Central memory CD8-positive, alpha-beta T cell (primary cell): Measurements from ENCODE around the gene KIF3A.
"Not testable (repeated sequence)": the region's sequence is repeated elsewhere in the genome, so short reads cannot be mapped to it uniquely, and the experiment has no call there.

Experiments
- ATAC-seq: fragments of 150-1000 bp; cut with Tn5 transposase; replicated peaks from 2 replicates; pipeline ENCODE4 v1.10.0; 2022; ENCODE audit warnings: mild to moderate bottlenecking, moderate FRiP score, moderate number of reproducible peaks; ENCODE audit not compliant: poor library complexity, severe bottlenecking; ENCODE audit errors: extremely low read depth
- DNase-seq, 2 donors: peaks; one replicate each; pipeline ENCODE4 v3.0.0; 2021; ENCODE audit warnings: low spot score in 2 of 2
- H3K27ac Mint-ChIP-seq: one replicate; pipeline ENCODE4 v1.8.0; 2022; ENCODE audit warnings: low read depth, mild to moderate bottlenecking, moderate library complexity, mixed read lengths
- H3K27me3 Mint-ChIP-seq: one replicate; pipeline ENCODE4 v1.8.0; 2022; ENCODE audit warnings: mixed read lengths
- H3K36me3 Mint-ChIP-seq: one replicate; pipeline ENCODE4 v1.8.0; 2022; ENCODE audit warnings: mild to moderate bottlenecking, moderate library complexity, mixed read lengths; ENCODE audit not compliant: insufficient read depth
- H3K4me1 Mint-ChIP-seq: one replicate; pipeline ENCODE4 v1.8.0; 2022; ENCODE audit warnings: mixed read lengths
- H3K4me3 Mint-ChIP-seq: one replicate; pipeline ENCODE4 v1.8.0; 2022; ENCODE audit warnings: mild to moderate bottlenecking, moderate library complexity, mixed read lengths
- H3K9me3 Mint-ChIP-seq: one replicate; pipeline ENCODE4 v1.8.0; 2022; ENCODE audit warnings: mixed read lengths

Gene KIF3A

DNA sequence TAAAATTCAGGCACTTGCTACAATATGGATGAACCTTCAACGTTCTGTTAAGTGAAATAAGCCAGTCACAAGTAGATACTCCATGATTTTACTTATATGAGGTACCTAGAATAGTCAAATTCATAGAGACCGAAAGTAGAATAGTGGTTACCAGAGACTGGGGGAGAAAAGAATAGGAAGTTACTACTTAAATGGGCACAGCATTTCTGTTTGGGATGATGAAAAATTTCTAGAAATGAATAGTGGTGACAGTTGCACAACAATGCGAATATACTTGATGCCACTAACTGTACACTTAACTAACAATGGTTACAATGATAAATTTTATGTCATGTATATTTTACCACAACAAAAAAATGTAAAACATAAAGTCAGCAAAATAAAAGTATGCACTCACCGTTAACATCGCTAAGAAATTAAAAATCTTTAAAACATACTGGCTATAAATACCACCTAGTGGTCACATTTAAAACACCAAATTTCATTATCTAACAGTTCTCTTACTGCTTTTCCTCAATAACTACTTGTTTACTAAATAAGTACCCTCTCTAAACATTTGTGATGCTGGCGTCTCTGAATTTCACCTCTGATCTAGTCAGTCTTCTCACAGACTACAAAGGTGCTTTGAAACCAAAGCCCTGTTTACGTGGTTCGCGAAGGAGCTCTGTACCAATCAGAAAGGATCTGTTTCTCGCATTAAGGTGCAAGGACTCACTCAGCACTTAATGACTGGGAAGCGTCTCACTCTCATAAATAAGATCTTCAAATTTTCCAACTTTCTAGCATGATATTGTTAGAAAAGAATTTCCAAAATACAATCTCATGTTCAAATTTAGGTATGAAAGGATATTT lies 22.7 kb downstream of the KIF3A start:
- Mint-ChIP-seq H3K4me1 (peaks cover 7% of the 10 kb centered on the region), H3K9me3 (no peaks in the 10 kb centered on the region), H3K27ac (no peak overlapping the region), H3K27me3 (no peaks in the 10 kb centered on the region), H3K4me3 (no peak overlapping the region), H3K36me3 (peaks cover 12% of the 10 kb centered on the region)
- no peak for ATAC-seq
- DNase-seq = no peak

DNA sequence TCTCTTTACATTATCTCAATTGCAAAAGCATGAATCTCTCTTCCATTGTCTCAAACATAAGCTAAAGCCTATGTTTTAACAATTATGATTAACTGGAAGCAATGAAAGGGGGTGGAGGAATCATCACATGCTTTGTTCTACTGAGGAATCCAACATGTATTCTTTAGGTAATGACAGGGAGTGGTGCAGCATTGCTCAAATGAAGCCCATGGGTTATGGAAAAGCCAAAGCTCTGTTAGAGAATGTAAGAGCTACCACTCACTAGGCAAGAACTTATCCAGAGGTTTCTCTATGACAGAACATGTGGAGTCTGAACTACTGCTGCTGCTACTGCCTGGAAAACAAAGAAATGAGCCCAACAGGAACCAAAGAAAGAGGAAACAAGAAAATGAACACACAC lies 28.7 kb downstream of the KIF3A start:
- Mint-ChIP-seq H3K4me3 (no peak overlapping the region), H3K36me3 (peaks cover 11% of the 10 kb centered on the region), H3K27ac (no peak overlapping the region), H3K9me3 (no peaks in the 10 kb centered on the region), H3K27me3 (no peaks in the 10 kb centered on the region), H3K4me1 (no peaks in the 10 kb centered on the region)
- ATAC-seq = no peak
- no peak for DNase-seq

DNA sequence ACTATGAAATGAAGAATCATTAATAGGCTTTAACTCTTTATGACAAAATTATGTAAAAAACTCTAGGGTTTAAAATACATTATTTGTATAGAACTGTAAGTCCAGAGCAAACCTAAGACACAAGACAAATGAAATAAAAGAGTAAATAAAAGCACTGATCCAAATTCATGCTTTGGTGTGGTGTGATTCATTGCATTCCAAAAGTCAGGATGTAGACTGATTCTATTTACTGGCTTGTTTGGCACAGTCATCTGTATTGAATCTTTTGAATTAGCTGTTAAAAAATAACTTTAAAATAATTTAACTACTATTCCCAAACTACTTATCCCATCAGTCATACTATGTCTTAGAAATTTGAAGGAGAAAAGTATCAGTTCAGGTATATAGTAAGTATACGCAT lies 32.5 kb downstream of the KIF3A start:
- Mint-ChIP-seq H3K4me3 (no peak overlapping the region), H3K36me3 (peaks cover 35% of the 10 kb centered on the region)
- no peak for ATAC-seq

DNA sequence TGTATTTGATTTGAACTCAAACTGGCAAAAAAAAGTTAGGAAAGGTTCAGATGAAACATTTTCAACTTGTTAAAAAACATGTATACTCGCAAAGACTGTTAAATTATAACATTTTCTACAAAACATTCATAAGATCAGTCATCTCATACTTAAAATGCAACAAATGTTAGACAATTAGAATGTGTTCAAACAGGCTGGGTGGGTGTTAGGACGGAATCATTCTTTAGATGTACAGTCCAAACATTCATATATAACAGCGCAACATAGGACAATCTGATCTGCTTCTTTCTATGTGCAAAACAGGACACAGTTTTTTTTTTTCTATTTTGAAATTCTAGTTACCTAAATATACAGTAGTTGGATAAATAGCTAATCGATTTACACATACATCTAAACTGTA lies 41.4 kb downstream of the KIF3A start:
- ATAC-seq = no peak
- no peaks in the 10 kb centered on the region for H3K27me3 Mint-ChIP-seq
- peaks cover 31% of the 10 kb centered on the region for H3K36me3 Mint-ChIP-seq
- no peak overlapping the region for H3K27ac Mint-ChIP-seq
- H3K9me3 Mint-ChIP-seq = no peaks in the 10 kb centered on the region
- no peak overlapping the region for H3K4me3 Mint-ChIP-seq
- no peak for DNase-seq
- H3K4me1 Mint-ChIP-seq = peaks cover 7% of the 10 kb centered on the region

More for the DNA sequence above, 32.5 kb downstream of the KIF3A start:
- no peak for DNase-seq
- no peaks in the 10 kb centered on the region for H3K9me3 Mint-ChIP-seq
- no peak overlapping the region for H3K27ac Mint-ChIP-seq
- no peaks in the 10 kb centered on the region for H3K27me3 Mint-ChIP-seq
- H3K4me1 Mint-ChIP-seq = no peaks in the 10 kb centered on the region

DNA sequence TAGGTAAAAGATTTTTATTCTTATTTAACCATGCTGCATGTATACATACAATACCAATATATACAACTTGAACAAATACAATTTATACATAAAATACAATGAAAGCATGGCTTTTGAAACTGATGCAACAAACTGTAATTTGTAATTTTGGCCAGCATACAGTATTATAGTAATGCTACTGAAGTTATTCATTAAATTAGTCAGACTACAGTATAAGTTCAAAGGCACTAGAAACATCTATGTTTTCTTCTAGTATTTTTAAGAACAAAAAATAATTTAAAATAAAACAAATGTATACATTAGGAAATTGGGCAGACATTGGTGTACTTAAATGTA lies 44.7 kb downstream of the KIF3A start:
- no peak for ATAC-seq
- Mint-ChIP-seq H3K4me1 (peaks cover 28% of the 10 kb centered on the region), H3K36me3 (peaks cover 15% of the 10 kb centered on the region), H3K27ac (peak overlapping the region; percentile 58), H3K9me3 (no peaks in the 10 kb centered on the region), H3K4me3 (no peak overlapping the region), H3K27me3 (no peaks in the 10 kb centered on the region)
- no peak for DNase-seq

DNA sequence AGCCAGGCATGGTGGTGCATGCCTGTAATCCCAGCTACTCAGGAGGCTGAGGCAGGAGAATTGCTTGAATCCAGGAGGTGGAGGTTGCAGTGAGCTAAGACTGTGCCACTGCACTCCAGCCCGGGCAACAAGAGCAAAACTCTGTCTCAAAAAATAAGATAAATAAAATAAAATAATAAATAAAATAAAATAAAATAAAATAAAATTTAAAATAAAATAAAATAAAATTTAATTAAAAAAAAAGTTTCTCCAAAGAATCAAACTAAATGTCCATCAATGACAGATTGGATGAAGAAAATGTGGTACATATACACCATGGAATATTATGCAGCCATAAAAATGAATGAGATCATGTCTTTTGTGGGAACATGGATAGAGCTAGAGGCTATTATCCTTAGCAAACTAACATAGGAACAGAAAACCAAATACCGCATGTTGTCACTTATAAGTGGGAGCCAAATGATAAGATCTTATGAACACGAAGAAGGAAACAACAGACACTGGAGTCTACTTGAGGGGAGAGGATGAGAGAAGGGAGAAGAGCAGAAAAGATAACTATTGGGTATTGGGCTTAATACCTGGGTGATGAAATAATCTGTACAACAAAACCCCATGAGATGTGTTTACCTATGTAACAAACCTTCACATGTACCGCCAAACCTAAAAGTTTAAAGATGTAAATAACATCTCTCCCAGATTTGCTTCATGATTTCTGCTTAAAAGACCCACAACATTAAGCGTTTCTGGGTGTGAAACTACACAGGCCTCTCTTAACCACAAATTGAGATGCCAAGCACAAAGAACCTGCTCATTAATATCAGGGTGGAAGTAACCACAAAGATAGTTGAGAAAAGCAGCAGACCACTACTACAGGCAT lies 45.4 kb downstream of the KIF3A start:
- DNase-seq, H3K9me3 Mint-ChIP-seq, H3K27me3 Mint-ChIP-seq: not testable (repeated sequence)
- peaks cover 28% of the 10 kb centered on the region for H3K4me1 Mint-ChIP-seq
- peaks cover 13% of the 10 kb centered on the region for H3K36me3 Mint-ChIP-seq
- ATAC-seq = peak; percentile 10
- peak overlapping the region; percentile 3 for H3K4me3 Mint-ChIP-seq
- peak overlapping the region; percentile 58 for H3K27ac Mint-ChIP-seq

DNA sequence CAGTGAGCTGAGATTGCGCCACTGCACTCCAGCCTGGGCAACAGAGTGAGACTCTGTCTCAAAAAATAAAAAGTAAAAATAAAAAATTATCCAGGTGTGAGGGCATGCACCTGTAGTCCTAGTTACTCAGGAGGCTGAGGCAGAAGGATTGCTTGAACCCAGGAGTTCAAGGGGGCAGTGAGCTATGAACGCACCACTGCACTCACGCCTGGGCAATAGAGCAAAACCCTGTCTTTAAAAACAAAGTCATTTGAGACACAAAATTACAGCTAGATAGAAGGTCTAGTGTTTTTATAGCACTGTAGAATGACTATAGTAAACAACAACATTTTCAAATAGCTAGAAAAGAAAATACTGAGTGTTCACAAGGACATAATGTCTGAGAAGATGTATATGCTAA lies 47.2 kb downstream of the KIF3A start:
- no peak for DNase-seq
- peaks cover 8% of the 10 kb centered on the region for H3K36me3 Mint-ChIP-seq
- H3K27me3 Mint-ChIP-seq = no peaks in the 10 kb centered on the region
- H3K4me3 Mint-ChIP-seq = no peak overlapping the region
- no peaks in the 10 kb centered on the region for H3K9me3 Mint-ChIP-seq
- peaks cover 31% of the 10 kb centered on the region for H3K4me1 Mint-ChIP-seq
- no peak overlapping the region for H3K27ac Mint-ChIP-seq
- no peak for ATAC-seq

DNA sequence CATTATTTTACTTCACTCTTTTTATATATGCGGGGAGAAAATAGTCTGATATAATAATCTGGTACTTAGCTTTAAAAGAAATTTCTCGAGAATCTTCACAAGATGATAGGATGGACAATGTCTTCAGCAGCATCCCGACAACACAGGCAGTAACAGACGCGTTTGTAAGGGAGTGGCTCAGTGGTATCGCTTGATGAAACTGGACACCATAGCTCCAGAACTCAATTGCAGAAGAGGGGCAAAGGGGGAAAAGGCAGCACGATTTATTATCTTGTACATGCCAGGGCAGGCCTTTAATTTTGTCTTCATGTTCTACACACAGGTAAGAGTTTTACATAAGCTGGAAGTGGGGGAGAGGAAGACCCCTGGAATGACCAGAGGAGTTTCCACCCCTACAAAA lies 47.8 kb downstream of the KIF3A start:
- peaks cover 36% of the 10 kb centered on the region for H3K4me1 Mint-ChIP-seq
- no peak for ATAC-seq

DNA sequence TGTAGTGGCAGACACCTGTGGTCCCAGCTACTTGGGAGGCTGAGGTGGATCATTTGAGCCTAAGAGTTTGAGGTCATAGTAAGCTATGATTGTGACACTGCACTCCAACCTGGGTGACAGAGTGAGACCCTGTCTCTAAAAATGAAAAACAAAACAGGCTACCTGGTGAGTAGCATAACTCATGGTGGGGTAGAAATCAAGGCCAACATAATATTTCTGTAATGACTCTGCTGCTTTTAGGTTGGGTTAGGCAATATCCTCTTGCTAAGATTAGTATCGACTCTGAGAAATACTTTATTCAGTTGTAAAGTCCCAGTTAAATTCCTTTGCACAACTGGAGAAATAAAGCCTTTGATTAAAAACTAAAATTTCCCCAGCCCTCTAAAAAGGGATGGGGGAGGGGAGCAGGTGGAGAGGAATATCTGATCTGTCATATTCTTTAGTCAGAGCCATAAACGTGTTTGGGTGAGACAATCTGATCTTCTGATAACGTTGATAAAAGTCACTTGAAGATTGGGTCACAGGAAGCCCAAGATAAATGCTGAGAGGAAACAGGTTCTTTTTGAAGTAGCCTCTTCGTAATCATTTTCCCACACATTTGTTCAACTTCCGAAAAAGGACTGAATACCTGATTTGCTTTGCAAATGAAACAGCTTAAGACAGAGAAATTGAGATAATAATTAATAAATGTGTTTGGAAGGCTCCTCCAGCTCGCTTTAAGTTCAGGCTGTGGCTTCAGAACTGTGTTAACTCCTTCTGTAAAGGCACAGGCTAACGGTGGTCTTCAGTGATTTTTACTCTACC lies 48.6 kb downstream of the KIF3A start:
- peak; percentile 43 for ATAC-seq
- H3K4me3 Mint-ChIP-seq = no peak overlapping the region
- no peaks in the 10 kb centered on the region for H3K9me3 Mint-ChIP-seq
- H3K27ac Mint-ChIP-seq = peak overlapping the region; percentile 44
- DNase-seq = no peak
- peaks cover 36% of the 10 kb centered on the region for H3K4me1 Mint-ChIP-seq
- no peaks in the 10 kb centered on the region for H3K27me3 Mint-ChIP-seq
- peaks cover 9% of the 10 kb centered on the region for H3K36me3 Mint-ChIP-seq

More for the DNA sequence above, 47.8 kb downstream of the KIF3A start:
- H3K27ac Mint-ChIP-seq = peak overlapping the region; percentile 44
- H3K9me3 Mint-ChIP-seq = no peaks in the 10 kb centered on the region
- DNase-seq = no peak
- no peaks in the 10 kb centered on the region for H3K27me3 Mint-ChIP-seq
- H3K36me3 Mint-ChIP-seq = peaks cover 7% of the 10 kb centered on the region
- no peak overlapping the region for H3K4me3 Mint-ChIP-seq

DNA sequence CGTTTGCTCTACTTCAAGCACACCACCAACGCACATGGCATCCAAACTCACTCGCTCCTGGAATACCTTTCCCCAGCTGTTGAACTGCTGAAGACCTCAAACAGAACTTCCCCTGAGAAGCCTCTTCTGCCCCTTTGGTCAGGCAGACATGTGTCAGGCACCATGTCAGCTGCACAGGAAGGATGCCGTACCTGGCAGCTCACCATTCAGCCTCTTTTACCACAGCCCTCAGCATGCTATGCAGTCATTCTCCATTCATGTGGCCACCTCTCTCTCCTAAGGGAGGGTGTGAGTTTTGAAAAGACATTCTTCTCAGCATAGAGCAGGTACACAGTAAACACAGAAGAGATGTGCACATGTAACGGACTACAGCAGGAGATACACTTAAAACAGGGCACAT lies 49.4 kb downstream of the KIF3A start:
- H3K4me3 Mint-ChIP-seq = no peak overlapping the region
- H3K9me3 Mint-ChIP-seq = no peaks in the 10 kb centered on the region
- peaks cover 9% of the 10 kb centered on the region for H3K36me3 Mint-ChIP-seq
- H3K27ac Mint-ChIP-seq = peak overlapping the region; percentile 38
- DNase-seq = peak in 1 of 2 donors; percentile 47
- peaks cover 36% of the 10 kb centered on the region for H3K4me1 Mint-ChIP-seq
- peak; percentile 92 for ATAC-seq
- H3K27me3 Mint-ChIP-seq = no peaks in the 10 kb centered on the region

DNA sequence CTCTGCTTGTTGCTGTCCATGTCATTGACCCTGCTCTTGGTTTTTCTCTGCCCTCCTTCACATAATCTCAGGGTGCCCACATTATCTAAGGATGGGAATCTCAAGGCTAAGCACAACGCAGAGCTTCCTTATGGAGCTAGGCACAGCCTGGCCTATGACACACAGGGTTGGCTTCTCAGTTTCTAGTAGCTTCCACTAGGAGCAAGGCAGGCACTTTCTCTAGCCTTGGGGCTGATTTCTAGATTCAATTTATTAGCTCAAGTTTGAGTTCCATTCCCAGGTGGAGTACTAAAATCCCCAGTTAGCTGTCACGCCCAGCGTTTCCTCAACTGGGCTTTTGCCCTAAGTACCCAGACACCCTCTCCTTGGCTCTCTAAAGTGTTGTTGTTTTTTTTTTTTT lies 51.2 kb downstream of the KIF3A start:
- Mint-ChIP-seq H3K9me3 (no peaks in the 10 kb centered on the region), H3K4me1 (peaks cover 29% of the 10 kb centered on the region), H3K27ac (no peak overlapping the region), H3K4me3 (no peak overlapping the region), H3K36me3 (peaks cover 12% of the 10 kb centered on the region), H3K27me3 (no peaks in the 10 kb centered on the region)
- ATAC-seq (no peak), DNase-seq (no peak)

DNA sequence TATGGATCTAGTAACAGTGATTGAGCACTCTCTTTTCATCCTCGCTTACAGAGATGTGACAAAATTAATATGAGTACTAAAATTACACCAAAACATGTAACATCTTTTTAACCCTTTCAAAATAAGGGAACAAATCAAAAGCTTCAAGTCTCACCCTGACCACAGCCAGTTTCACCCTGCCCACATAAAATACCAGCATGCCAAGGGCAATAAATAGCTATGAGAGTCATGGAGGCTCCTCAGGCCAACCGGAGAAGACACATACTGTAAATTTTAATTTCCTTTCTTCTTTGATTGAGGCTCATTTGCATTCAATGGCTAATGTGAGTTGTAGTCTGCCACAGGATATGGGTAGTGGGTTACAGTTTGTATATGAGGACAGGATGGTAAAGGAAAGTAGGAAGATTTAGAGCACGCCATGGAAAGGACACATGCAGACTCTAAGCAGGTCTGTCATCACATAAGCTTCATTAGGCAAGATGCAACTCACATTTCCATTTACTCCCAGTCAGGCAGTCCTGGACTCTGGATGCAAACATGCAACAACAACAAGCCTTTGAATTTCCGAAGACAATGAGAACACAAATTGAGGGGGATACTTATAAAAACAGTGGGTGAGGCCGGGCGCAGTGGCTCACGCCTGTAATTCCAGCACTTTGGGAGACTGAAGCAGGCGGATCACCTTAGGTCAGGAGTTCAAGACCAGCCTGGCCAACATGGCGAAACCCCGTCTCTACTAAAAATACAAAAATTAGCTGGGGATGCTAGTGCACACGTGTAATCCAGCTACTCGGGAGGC lies 52.2 kb downstream of the KIF3A start:
- no peaks in the 10 kb centered on the region for H3K27me3 Mint-ChIP-seq
- H3K9me3 Mint-ChIP-seq = no peaks in the 10 kb centered on the region
- H3K27ac Mint-ChIP-seq = no peak overlapping the region
- H3K36me3 Mint-ChIP-seq = peaks cover 12% of the 10 kb centered on the region
- H3K4me3 Mint-ChIP-seq = no peak overlapping the region
- H3K4me1 Mint-ChIP-seq = peaks cover 29% of the 10 kb centered on the region
- no peak for DNase-seq
- ATAC-seq = no peak
